ENCODE results near the gene UBE2J2. TPM values are rescaled to one million over a fixed set of nuclear protein-coding genes. Genes with fewer than 3 reads are reported as not detected.

Gene UBE2J2
- total RNA-seq, 1 donor from 2014 or later: 85.1 TPM

DNA sequence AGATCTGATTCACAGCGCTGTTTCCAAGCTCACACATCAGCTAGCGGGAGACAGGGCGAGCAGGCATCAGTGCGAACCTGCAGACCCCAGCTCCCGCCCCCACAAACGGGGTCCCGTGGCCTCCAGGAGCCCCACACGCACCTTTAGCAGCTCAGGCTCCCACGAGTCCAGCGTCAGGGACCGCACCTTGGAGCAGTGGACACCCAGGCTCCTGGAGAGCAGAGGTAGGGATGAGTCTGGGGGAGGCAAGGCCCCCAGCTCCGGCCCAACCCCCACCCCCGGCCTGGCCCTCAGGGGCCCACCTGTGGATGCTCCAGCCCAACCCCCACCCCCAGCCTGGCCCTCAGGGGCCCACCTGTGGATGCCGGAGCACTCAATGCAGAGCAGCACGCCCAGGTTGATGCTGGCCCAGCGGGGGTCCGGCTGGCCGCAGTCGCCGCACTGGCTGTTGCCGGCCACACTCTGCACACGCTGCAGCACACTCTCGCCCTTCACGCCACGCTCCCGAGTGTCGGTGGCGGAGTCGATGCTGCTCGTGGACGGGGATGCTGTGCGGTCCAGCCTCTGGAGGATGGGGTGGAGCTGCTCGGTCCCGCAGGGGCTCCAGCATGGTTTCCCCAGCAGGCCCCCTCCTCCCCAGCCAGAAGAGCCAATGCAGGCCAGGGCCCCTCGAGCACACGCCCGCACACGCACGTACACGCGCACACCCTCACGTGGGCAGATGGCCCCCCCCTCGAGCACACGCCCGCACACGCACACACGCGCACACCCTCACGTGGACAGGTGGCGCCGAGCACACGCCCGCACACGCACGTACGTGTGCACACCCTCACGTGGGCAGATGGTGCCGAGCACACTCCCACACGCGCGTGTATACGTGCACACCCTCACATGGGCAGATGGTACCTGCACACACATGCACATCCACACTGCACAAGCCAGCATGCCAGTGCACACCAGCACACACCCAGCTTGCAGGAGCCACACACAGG is 22.7 kb upstream of the UBE2J2 start:
- intact Hi-C loops (cut with micrococcal nuclease): no loop called here

DNA sequence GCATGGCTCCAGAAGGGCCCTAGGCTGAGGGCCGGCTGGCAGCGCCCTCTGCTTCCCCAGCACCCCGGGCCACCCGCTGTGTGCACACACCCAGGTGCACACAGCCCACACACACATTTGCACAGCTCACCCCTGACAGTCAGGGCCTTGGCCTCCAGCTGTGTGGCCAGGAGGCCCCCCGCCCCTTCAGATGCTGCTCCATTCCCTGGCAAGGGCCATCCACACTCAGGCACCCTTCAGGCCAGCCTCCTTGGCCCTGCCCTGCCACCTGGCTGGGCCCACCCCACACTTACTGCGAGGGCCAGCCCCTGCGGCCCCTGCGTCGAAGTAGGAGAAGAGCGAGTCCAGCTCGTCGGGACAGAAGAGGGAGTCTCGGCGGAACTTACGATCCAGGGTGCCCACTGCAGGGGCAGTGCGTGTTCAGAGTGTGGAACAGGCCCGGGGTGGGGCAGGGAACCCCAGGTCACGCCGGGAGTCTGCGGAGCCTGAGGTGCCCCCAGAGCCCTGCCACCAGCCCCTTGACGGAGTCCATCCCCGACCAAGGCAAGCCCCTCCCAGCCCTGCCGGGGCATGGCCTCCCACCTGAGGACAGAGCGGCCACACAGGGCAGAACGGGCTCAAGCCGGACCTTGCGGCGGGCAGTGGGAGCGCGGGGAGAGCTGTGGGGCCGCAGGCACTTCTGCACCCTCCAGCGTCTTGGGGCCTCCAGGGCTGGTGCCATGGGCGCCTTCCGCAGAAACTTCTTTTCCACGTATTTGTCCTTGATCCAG is 21.7 kb upstream of the UBE2J2 start:
- intact Hi-C loops (cut with micrococcal nuclease): no loop called here

DNA sequence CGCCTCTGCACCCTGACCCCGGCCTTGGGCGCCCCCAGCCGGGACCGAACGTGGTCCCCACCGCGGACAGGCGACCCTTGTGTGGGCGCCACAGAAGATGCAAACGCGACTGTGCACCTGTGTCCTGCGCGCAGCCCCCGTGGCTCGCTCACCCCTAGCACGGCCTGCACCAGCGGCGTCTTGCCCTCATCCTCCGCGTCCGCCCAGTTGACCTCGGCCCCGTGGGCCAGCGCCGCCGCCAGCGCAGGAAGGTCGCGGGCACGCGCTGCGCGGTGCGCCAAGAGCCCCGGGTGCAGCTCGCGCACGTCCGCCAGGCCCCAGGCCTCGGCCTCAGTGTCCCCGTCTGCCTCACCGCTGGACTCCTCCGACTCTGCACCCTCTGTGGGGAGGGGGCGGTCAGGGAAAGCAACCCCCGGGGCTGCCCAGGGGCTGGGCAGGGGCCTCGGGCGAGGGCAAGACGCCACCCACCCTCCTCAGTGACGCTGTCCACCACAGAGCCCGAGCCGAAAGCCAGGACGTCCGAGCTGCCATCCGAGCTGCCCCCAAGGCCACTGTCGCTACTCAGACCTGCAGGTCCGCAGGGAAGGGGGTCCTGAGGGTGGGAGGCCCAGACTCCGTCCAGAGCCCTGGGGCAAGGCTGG is 20.7 kb upstream of the UBE2J2 start:
- intact Hi-C loops (cut with micrococcal nuclease): loop anchor here (5.0 kb wide), 1 partner anchor 312 kb away; the partner anchor contains the start of gene PERM1

DNA sequence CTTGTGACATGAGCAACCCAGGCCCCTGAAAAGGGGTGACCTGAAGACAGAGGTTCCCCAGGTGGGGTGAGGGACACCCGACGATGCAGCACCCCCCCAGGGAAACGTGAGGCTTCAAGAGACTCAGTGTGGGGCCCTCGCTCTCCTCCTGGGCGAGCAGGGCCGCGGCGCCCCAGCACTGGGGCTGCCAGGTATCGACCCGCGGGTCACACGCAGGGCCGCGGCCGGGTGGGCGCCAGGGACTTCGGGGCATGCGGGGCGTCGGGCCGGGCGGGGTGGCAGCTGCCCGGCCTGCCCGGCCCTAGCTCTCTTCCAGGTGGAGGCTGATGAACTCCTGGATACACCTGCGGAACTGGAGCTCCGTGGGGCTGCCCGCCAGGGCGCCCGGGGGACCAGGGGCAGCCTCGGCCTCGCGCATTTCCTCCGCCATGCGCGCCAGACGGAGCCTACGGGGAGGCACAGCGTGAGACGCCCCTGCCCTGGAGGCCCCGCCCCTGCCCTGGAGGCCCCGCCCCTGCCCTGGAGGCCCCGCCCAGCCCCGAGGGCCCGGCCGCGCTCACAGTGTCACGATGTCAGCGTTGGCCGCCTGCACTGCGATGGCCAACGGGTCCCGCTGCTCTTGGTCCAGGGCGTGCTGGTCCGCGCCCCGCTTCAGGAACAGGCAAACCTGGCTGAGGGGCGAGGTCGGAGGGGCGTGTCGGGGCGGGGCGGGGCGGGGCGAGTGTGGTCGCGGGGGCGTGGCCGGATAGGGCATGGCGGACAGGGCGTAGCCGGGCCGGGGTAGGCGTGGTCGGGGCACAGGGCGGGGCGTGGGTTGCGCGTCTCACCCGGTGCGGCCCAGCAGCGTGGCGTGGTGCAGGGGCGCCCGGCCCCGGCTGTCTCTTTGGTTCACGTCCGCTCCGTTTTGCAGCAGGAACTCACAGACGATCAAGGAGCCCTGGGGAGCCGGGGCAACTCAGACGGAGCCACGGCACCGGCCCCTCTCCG is 19.9 kb upstream of the UBE2J2 start:
- intact Hi-C loops (cut with micrococcal nuclease): loop anchor here (5.0 kb wide), 1 partner anchor 311 kb away; the partner anchor contains the start of gene PERM1

DNA sequence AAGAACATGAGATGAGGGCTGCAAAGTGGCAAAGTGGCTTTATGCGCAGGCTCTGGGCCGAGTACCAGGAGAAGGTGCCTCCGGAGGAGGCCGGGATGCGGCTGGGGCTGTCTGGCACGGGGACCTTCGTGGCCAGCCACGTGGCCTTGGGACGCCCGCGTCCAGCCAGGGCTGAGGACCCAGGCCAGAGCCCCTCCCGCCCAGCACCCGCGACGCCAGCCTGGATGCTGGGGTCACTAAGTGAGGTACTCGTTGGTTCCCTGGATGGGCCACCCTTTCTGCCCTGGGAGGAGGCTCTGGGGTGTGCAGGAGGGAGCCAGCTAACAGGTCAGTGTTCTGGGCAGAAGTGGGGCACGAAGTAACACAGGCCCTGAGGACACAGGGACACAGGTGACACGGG is 19.2 kb upstream of the UBE2J2 start:
- intact Hi-C loops (cut with micrococcal nuclease): loop anchor here (5.0 kb wide), 1 partner anchor 311 kb away; the partner anchor contains the start of gene PERM1

DNA sequence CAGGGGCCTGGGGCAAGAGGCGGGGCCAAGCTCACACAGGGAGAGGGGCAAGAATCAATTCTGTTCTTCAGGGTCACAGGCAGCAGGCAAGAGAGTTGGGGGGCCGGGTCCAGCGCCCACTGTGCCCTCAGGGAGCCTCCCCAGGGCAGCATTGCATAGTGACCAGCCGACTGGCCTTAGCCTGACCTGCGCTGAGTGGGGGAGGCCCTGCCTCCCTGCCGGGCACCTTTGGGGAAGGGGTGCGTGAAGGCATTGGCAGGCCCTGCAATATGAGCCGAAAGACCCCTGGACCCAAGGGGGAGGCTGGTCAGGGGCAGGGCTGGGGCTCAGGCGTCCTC is 18.8 kb upstream of the UBE2J2 start:
- intact Hi-C loops (cut with micrococcal nuclease): loop anchor here (5.0 kb wide), 1 partner anchor 310 kb away; the partner anchor contains the start of gene PERM1

DNA sequence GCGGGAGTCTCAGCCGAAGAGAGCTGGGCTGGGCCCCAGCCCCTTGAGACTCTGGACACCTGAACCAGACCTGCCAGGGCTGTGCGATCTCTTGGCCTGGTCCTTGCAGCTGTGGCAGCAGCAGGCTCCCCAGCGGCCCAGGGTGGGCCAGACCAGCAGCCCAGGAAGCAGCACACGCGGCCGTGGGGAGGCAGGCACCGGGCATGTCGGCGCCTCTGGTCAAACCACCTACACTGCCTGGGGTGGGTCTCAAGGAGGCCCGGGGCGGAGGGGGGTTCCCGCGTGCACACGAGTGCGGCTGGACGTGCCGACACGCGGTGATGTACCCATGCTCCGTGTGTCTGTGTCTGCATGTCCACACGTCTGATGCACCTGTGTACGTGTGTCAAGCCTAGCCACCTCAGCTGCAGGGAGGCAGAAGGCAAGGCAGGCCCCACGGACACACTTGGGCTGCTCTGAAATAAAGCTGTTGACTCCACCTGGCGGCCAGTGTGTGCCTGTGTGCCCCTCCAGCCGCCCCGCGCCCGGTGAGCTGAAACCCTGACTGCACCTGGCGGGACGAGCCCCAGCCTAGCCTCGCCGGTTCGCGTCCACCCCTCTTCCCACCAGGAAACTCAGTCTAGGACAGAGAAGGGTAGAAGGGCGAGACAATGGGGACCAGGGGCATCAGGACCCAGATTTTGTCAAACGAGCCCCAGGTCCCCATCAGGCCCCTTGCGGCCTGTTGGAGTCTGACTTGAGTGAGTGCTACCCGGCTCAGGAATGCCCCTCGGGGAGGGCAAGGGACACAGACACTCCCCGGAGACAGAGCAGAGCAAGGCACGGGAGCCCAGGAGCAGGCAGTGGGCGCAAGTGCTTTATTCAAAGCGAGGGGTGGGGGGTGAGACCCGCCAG is 18.1 kb upstream of the UBE2J2 start:
- intact Hi-C loops (cut with micrococcal nuclease): loop anchor here (2.0 to 5.0 kb wide), 2 partner anchors 259 to 309 kb away; partner anchors contain the start of gene PERM1

DNA sequence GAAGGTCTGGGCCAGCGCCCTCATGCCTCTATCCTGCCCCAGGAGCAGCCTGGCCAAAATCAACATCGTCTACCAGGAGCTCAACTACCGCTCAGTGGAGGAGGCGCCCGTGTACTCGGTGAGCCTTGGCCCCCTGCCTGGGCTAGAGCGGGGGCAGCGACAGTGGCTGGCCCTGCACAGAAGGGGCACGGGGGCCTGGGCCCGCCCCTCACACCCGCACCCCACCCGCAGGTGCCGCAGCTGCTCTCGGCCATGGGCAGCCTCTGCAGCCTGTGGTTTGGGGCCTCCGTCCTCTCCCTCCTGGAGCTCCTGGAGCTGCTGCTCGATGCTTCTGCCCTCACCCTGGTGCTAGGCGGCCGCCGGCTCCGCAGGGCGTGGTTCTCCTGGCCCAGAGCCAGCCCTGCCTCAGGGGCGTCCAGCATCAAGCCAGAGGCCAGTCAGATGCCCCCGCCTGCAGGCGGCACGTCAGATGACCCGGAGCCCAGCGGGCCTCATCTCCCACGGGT is 17.4 kb upstream of the UBE2J2 start:
- intact Hi-C loops (cut with micrococcal nuclease): loop anchor here (2.0 to 5.0 kb wide), 2 partner anchors 258 to 309 kb away; partner anchors contain the start of gene PERM1

DNA sequence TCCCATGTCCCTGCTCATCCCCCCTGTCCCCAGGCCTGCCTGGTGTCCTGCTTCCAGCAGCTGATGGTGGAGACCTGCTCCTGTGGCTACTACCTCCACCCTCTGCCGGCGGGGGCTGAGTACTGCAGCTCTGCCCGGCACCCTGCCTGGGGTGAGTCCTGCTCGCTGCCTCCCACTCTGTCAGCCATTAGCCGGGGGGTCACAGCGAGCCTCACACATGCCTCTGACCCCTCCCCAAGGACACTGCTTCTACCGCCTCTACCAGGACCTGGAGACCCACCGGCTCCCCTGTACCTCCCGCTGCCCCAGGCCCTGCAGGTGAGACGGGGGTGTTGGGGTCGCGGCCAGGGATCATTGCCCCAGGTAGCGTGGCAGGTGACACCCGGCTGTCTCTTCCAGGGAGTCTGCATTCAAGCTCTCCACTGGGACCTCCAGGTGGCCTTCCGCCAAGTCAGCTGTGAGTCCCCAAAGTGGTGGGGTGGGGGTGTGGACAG is 16.6 kb upstream of the UBE2J2 start:
- intact Hi-C loops (cut with micrococcal nuclease): loop anchor here (1.0 to 5.0 kb wide), 3 partner anchors 168 to 308 kb away; partner anchors contain the start of gene PERM1

DNA sequence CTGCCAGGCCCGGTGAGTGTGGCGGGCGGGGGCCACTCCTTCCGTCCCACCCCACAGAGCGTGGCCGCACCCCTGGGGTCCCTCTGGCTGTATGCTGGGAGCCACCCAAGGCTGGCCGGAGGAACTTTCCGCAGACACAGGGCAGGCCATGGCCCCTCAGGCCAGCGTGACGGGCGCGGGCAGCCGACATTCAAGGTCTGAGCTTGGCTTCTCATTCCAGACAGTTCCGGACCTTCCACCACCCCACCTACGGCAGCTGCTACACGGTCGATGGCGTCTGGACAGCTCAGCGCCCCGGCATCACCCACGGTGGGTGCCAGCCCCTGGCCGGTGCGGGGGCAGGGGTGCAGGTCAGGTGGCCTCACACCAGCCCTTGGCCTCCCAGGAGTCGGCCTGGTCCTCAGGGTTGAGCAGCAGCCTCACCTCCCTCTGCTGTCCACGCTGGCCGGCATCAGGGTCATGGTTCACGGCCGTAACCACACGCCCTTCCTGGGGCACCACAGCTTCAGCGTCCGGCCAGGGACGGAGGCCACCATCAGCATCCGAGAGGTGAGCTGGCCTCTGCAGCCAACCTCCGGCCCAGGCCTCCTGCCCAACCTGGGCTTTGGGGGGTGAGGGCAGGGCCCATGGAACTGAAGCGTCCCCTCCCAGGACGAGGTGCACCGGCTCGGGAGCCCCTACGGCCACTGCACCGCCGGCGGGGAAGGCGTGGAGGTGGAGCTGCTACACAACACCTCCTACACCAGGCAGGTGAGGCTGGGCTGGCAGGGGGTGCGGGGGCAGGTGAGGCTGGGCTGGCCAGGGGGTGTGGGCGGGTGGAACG is 13.8 kb upstream of the UBE2J2 start:
- intact Hi-C loops (cut with micrococcal nuclease): no loop called here

DNA sequence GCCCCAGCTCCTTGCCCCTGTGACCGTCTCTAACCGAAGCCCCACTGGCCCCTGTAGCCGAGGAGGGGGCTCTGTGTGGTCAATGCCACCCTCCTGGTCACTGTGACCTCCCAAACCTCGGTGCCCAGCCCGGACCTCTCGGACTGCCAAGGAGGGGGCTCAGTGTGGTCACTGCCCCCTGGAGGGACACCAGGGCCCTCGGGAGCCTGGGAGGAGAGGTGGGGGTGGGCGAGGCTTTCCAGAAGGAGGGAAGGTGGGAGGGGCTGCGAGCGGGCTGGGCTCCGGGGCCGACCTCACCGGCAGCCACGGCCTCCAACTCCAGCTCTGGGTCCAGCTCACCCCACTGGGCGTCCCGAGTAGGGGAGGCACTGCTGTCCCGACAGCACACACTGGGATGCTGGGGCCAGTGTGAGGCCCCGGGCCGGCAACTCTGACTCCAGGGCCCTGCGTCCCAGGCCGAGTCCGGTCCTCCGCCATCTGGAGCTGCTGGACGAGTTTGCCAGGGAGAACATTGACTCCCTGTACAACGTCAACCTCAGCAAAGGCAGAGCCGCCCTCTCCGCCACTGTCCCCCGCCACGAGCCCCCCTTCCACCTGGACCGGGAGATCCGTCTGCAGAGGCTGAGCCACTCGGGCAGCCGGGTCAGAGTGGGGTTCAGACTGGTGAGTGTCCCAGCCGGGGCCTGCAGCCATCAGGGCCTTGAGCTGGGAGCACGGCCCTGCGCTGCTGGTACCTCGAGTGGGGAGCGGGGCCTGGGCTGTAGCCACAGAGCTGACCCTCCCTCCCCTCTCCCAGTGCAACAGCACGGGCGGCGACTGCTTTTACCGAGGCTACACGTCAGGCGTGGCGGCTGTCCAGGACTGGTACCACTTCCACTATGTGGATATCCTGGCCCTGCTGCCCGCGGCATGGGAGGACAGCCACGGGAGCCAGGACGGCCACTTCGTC is 12.9 kb upstream of the UBE2J2 start:
- intact Hi-C loops (cut with micrococcal nuclease): no loop called here

DNA sequence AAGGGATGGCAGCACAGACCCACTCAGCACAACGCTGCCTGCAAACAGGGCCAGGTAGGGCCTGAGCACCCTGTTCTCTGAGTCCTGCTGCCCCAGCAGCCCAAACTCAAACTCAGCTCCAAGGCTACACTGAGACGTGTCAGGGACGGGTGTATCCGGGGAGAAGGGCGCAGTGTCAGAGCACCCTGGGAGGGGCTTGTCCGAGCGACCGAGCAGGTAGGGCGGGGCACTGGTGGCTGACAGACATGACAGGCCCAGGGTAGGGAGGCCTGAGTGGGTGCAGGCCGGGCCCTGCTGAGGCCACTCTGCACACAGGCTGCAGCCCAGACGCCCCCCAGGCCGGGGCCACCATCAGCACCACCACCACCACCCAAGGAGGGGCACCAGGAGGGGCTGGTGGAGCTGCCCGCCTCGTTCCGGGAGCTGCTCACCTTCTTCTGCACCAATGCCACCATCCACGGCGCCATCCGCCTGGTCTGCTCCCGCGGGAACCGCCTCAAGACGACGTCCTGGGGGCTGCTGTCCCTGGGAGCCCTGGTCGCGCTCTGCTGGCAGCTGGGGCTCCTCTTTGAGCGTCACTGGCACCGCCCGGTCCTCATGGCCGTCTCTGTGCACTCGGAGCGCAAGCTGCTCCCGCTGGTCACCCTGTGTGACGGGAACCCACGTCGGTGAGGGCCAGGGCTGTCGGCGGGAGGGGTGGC is 12.1 kb upstream of the UBE2J2 start:
- intact Hi-C loops (cut with micrococcal nuclease): no loop called here

DNA sequence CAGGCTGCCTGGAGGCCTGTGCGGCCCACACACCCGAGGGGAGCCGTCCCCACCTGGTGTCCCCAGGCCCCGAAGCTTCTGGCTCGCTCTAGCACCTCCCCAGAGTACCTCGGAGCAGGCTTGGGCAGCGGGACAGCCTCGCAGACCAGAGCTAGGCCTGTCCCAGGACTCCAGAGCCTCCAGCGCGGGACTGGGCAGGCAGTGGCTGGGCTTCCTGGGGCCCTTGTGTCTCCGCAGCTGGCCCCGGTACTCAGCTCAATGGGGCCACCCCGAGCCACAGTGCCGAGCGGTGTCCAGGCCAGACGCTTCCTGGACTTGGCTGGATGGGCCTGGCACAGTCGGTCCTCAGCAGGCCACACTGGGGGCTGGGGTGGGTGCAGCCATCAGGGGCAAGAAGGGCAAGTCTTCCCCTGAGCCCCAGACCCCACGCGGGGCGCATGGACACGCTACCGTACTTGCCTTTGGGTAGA is 11.5 kb upstream of the UBE2J2 start:
- intact Hi-C loops (cut with micrococcal nuclease): no loop called here

DNA sequence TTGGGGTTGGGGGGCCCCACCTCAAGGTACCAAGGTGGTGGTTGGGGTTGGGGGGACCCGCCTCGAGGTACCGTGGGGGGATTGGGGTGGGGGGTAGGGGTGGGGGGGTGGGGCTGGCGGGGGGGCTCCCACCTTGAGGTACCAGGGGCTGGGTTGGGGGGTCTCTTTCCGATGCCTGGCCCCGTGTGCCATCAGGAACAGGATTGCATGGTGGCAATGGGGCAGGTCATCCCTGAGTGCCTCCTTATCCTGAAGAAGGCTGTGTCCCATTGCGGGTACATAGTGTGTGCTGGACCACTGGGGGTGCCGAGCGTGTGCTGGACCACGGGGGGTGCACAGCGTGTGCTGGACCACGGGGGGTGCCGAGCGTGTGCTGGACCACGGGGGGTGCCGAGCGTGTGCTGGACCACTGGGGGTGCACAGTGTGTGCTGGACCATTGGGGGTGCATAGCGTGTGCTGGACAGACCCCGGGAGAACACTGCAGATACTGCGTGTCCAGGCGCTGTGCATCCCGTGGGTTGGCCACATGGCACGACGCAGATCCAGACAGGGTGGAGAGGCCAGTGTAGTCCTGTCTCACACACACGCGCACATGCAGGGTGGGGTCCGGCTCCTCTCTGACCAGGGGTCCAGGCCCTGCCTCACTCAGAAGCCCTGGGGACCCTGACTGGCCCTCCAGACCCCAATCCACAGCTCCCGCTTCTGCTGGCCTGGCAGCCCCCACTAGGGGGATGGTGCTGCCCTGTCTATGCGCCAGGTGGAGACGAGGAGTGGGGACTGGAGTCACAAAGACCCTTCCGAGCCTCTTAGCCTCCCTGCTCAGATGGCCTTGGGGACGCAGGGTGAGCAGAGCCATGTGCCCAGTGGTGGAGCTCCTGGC is 10.8 kb upstream of the UBE2J2 start:
- intact Hi-C loops (cut with micrococcal nuclease): no loop called here

DNA sequence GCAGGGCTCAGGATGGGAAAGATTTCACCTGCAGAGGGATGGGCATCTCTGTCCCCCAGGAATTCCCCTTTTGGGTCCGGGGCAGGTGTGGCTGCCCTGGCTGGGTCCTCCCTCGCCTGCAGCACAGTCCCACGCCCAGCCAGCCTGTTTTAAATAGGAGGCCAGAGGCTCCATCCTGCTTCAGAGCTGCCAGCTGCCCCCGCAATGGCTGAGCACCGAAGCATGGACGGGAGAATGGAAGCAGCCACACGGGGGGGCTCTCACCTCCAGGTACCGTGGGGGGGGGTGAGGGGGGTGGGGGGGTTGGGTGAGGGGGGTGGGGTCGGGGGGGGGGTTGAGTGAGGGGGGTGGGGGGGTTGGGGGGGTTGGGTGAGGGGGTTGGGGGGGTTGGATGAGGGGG is 10.2 kb upstream of the UBE2J2 start:
- intact Hi-C loops (cut with micrococcal nuclease): no loop called here

Data from T-helper 1 cell treated with Interleukin-12 subunit alpha and Interleukin-12 subunit beta and Interleukin-4 antibody, amounts not matched to agents 30 ng/mL and 1 ng/mL, for 36 hours (primary cell).